NCI-H524 (cell line): ENCODE data around the gene IL13.
"Not testable (repeated sequence)": the region's sequence is repeated elsewhere in the genome, so short reads cannot be mapped to it uniquely, and the experiment has no call there.

Experiments used
- DNase-seq, 2 experiments: peaks; one replicate each; lab custom pipeline; 2025; lab: John Stamatoyannopoulos, UW

Gene IL13

GRCh38 chr5:132688536-132689339 lies 30.8 kb downstream of the IL13 start:
- DNase-seq = no peak

- DNase-seq = no peak
Observed at GRCh38 chr5:132689513-132689912, 31.5 kb downstream of the IL13 start.

- no peak for DNase-seq
Observed at GRCh38 chr5:132690156-132690555, 32.2 kb downstream of the IL13 start.

GRCh38 chr5:132691755-132692631 lies 34.0 kb downstream of the IL13 start:
- not testable (repeated sequence) for DNase-seq

- no peak for DNase-seq
Observed at GRCh38 chr5:132692632-132692967, 34.6 kb downstream of the IL13 start.

GRCh38 chr5:132695956-132696355 lies 38.0 kb downstream of the IL13 start:
- DNase-seq = no peak

- DNase-seq = no peak
Observed at GRCh38 chr5:132704875-132705274, 46.9 kb downstream of the IL13 start.

GRCh38 chr5:132708645-132709044 lies 50.7 kb downstream of the IL13 start:
- no peak for DNase-seq
